Left lung (tissue), 14 donors: ENCODE data around the gene SHANK1. TPM values are rescaled to one million over a fixed set of nuclear protein-coding genes. Genes with fewer than 3 reads are reported as not detected.
A peak's percentile ranks its signal among the peaks of the same experiment; 100 is the strongest.
"Not testable (repeated sequence)": the region's sequence is repeated elsewhere in the genome, so short reads cannot be mapped to it uniquely, and the experiment has no call there.

ENCODE experiments used
- ATAC-seq: fragments of 200-7000 bp; cut with Tn5 transposase; one replicate; pipeline ENCODE4 v1.9.1; 2020; ENCODE audit warnings: moderate library complexity
- DNase-seq, 4 donors: peaks; one replicate each; pipeline ENCODE4 v3.0.0-alpha.2; 2013 to 2020
- H3K27ac ChIP-seq, 2 donors: fragments of 200-600 bp; sonication (generic) in 1 of 2; one replicate each; pipeline versions ENCODE4 v1.5.0 to v1.8.0; 2020 to 2021
- H3K27me3 ChIP-seq, 2 donors: fragments of 200-600 bp; sonication (generic) in 1 of 2; one replicate each; pipeline versions ENCODE4 v1.5.0 to v1.8.0; 2020 to 2021
- H3K36me3 ChIP-seq, 2 donors: fragments of 200-600 bp; sonication (generic) in 1 of 2; one replicate each; pipeline versions ENCODE4 v1.5.0 to v1.8.0; 2020 to 2021
- H3K4me1 ChIP-seq, 2 donors: fragments of 200-600 bp; one replicate each; pipeline ENCODE4 v1.8.0; 2021
- H3K4me3 ChIP-seq, 2 donors: fragments of 200-600 bp; sonication (generic) in 1 of 2; one replicate each; pipeline versions ENCODE4 v1.5.0 to v1.8.0; 2020 to 2021; ENCODE audit warnings: mild to moderate bottlenecking in 1 of 2
- H3K9me3 ChIP-seq, 2 donors: fragments of 200-600 bp; sonication (generic) in 1 of 2; one replicate each; pipeline versions ENCODE4 v1.5.0 to v1.8.0; 2020 to 2021
- CTCF ChIP-seq, 2 donors: fragments of 200-600 bp; sonication (generic) in 1 of 2; IDR thresholded peaks; one replicate each; pipeline versions ENCODE4 v1.5.0 to v1.8.0; 2021; ENCODE audit warnings: antibody characterized with exemption in 2 of 2
- intact Hi-C, 2 donors: fragments of 100-400 bp; cut with DNase I; formaldehyde crosslinking; loops; one replicate each; pipeline versions ENCODE4 v1.11.2 to v1.14.2; 2022
- long read RNA-seq, 12 donors: library from polyadenylated mRNA in 2 of 12; unstranded in 2 of 12; transcript quantifications; one replicate each; pipeline ENCODE4 v2.0.0 and lab custom pipeline, GENCODE V29; 2019 to 2026
- polyA plus RNA-seq, 6 donors: library from polyadenylated mRNA; unstranded; fragments of 120-200 nt; gene quantifications; one replicate each; pipeline ENCODE4 v1.2.1, GENCODE V29; 2013; ENCODE audit not compliant: insufficient read length in 6 of 6
- total RNA-seq, 2 donors: library from RNA; stranded (reverse); fragmentation: NEBNext Ultra II Directional; extraction: Animal tissue kit (Norgen Biotek cat#: 25700); gene quantifications; one replicate each; pipeline ENCODE4 v1.2.1, GENCODE V29; 2021
- donor health status: DM: no; HTN: yes; CAD: no.
- donor health status: DM: no; HTN: no; CAD: no.

The SHANK1 gene
- 1 to 10 TPM in 1 of 2 donors, under 1 TPM in 1; 0.21 to 1.4 TPM for total RNA-seq
- 1 to 10 TPM; 4.2 to 7.5 (median 5.6) TPM for polyA plus RNA-seq
- long read RNA-seq, donor 1: 0 reads
- long read RNA-seq, donor 2: 0 reads
- long read RNA-seq, donor 3: 0 reads
- long read RNA-seq, donor 4: 0 reads
- long read RNA-seq, donor 5: 0 reads
- long read RNA-seq, donor 6: 0 reads
- long read RNA-seq, donor 7: 0 reads
- long read RNA-seq, donor 8: 0 reads
- long read RNA-seq, donor 9: 0 reads
- long read RNA-seq, donor 10: 0 reads
- long read RNA-seq, donor 11: 0 reads
- long read RNA-seq, donor 12: 0 reads

DNA sequence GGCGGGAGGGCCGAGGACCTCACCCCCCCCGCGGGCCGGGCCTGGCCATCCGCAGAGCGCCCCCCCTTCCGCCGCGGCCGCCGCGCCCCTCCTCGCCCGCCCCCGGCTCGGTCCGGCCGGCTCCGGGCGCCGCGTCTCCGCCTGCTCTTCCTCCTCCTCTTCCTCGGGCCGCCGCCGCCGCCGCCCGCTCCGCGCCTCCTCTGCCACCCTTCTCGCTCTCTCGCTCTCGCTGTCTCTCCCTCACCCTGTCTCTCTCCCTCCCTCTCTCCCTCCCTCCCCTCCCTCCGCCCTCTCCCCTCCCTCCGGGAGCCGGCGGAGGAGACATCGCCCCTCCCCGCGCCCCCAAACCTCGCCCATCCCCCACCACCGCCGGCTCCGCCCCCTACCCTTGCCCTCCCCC lies at the start of gene SHANK1:
Gene SHANK1, minus strand, starts transcription at position 237 of the 400 bp plus-strand sequence. CDS start 2,883 bp downstream, outside the sequence.
- peak in 1 of 4 donors; percentile 64 for DNase-seq
- Histone ChIP-seq H3K4me1 (peaks cover 0 to 23% of the 10 kb centered on the region in 2 donors), H3K9me3 (no peaks in the 10 kb centered on the region), H3K36me3 (no peaks in the 10 kb centered on the region), H3K27ac (no peak within 1 kb of the TSS), H3K27me3 (peaks cover 18 to 100% of the 10 kb centered on the region in 2 donors), H3K4me3 (no peak within 1 kb of the TSS)
- no peak for ATAC-seq
- no peak for TF ChIP-seq CTCF (IDR thresholded peaks at IDR 0.05)
- intact Hi-C loops: no loop called here

DNA sequence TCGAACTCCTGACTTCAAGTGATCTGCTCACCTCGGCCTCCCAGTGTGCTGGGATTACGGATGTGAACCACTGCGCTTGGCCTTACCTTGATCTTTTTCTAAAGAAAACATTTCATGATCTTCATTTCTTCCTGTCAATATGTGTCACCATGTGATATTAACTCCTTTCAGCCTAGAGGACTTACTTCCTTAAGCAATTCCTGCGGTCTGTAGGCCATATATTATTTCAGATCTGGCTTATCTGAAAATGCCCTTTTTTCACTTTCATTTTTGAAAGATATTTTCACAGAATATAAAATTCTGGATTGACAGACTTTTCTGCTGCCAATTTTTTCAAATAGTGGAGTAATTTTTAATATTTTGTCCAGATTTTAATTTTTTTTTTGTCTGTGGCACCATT lies 48.7 kb upstream of the SHANK1 start:
- intact Hi-C loops: no loop called here
- no peak overlapping the region for H3K4me3 ChIP-seq
- no peak overlapping the region for H3K27ac ChIP-seq
- no peak for TF ChIP-seq CTCF (IDR thresholded peaks at IDR 0.05)
- no peaks in the 10 kb centered on the region for H3K9me3 ChIP-seq
- ATAC-seq: no peak
- no peaks in the 10 kb centered on the region for H3K4me1 ChIP-seq
- no peaks in the 10 kb centered on the region for H3K36me3 ChIP-seq
- DNase-seq: no peak
- H3K27me3 ChIP-seq: peaks cover 0 to 67% of the 10 kb centered on the region in 2 donors

DNA sequence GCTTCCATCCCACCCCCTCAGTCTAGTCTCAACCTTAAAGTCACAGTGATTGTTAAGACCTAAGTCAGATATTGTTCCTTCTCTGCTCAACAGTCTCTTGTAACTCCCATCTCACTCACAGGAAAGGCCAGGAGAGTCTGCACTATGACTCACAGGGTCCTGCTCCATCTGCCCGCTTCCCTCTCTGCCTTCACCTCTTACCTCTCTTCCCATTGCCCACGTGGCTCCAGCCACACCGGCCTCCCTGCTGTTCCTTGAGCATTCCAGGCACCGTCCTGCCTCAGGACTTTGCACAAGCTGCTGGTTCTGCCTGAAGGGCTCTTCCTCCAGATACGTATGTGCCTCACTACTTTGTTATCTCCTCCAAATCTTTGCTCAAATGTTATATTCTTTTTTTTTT lies 47.7 kb upstream of the SHANK1 start:
- H3K36me3 ChIP-seq, H3K27ac ChIP-seq, H3K4me3 ChIP-seq, H3K9me3 ChIP-seq, ATAC-seq, DNase-seq, intact Hi-C loops, H3K4me1 ChIP-seq: not testable (repeated sequence)
- peaks cover 0 to 72% of the 10 kb centered on the region in 2 donors for H3K27me3 ChIP-seq

GRCh38 chr19:50766746-50767145 lies 47.1 kb upstream of the SHANK1 start:
- H3K4me3 ChIP-seq, DNase-seq, H3K27ac ChIP-seq, H3K9me3 ChIP-seq, H3K36me3 ChIP-seq, ATAC-seq, intact Hi-C loops, H3K4me1 ChIP-seq: not testable (repeated sequence)
- H3K27me3 ChIP-seq: peaks cover 0 to 75% of the 10 kb centered on the region in 2 donors

- no peak for TF ChIP-seq CTCF (IDR thresholded peaks at IDR 0.05)
- H3K4me3 ChIP-seq: no peak overlapping the region
- H3K27ac ChIP-seq: no peak overlapping the region
- H3K36me3 ChIP-seq: no peaks in the 10 kb centered on the region
- peaks cover 0 to 54% of the 10 kb centered on the region in 2 donors for H3K27me3 ChIP-seq
- H3K4me1 ChIP-seq: no peaks in the 10 kb centered on the region
- DNase-seq (no peak), ATAC-seq (no peak)
- H3K9me3 ChIP-seq: no peaks in the 10 kb centered on the region
- intact Hi-C loops: no loop called here
These were observed 44.8 kb upstream of the SHANK1 start for GRCh38 chr19:50764409-50764808.

GRCh38 chr19:50763521-50763920 lies 43.9 kb upstream of the SHANK1 start:
- ATAC-seq, H3K9me3 ChIP-seq, H3K4me1 ChIP-seq, DNase-seq, intact Hi-C loops, H3K36me3 ChIP-seq, H3K27ac ChIP-seq, H3K4me3 ChIP-seq: not testable (repeated sequence)
- peaks cover 0 to 52% of the 10 kb centered on the region in 2 donors for H3K27me3 ChIP-seq

GRCh38 chr19:50761501-50761900 lies 41.9 kb upstream of the SHANK1 start:
- H3K4me3 ChIP-seq, H3K4me1 ChIP-seq, ATAC-seq, DNase-seq, H3K9me3 ChIP-seq, H3K36me3 ChIP-seq, H3K27ac ChIP-seq, intact Hi-C loops: not testable (repeated sequence)
- peaks cover 0 to 49% of the 10 kb centered on the region in 2 donors for H3K27me3 ChIP-seq
